Fibroblast of lung (primary cell): ENCODE results near the gene ZNF423. TPM values are rescaled to one million over a fixed set of nuclear protein-coding genes. Genes with fewer than 3 reads are reported as not detected.
A peak's percentile ranks its signal among the peaks of the same experiment; 100 is the strongest.

Experiments used
- DNase-seq, 2 donors: peaks; one replicate each; pipeline versions ENCODE4 v3.0.0 to v3.0.0-alpha.2; 2010; ENCODE audit warnings: low read depth in 2 of 2
- H2AFZ ChIP-seq: 2 replicates; pipeline ENCODE4 v1.5.1; 2012; ENCODE audit warnings: low read length, control low read depth, inconsistent platforms
- H3K27ac ChIP-seq: 2 replicates; pipeline ENCODE4 v1.5.1; 2011; ENCODE audit warnings: low read length, control low read depth; ENCODE audit not compliant: insufficient read depth
- H3K27me3 ChIP-seq: 2 replicates; pipeline ENCODE4 v1.5.1; 2011; ENCODE audit warnings: mild to moderate bottlenecking, low read length; ENCODE audit not compliant: control insufficient read depth, insufficient read depth
- H3K36me3 ChIP-seq: 2 replicates; pipeline ENCODE4 v1.5.1; 2011; ENCODE audit warnings: low read length; ENCODE audit not compliant: control insufficient read depth, insufficient read depth
- H3K4me1 ChIP-seq: 2 replicates; pipeline ENCODE4 v1.5.1; 2011; ENCODE audit warnings: low read length; ENCODE audit not compliant: control insufficient read depth, insufficient read depth; ENCODE audit errors: extremely low read depth
- H3K4me2 ChIP-seq: 2 replicates; pipeline ENCODE4 v1.5.1; 2011; ENCODE audit warnings: low read length, control low read depth; ENCODE audit not compliant: insufficient read depth; ENCODE audit errors: extremely low read depth
- H3K4me3 ChIP-seq, 4 experiments: fragments of 200-600 bp in 1 of 4; sonication (generic) in 1 of 4; replicated peaks in 1 of 4; 2 replicates each; pipeline ENCODE4 v1.5.1; 2011 to 2016; ENCODE audit warnings: low read length in 4 of 4, low read depth in 3 of 4, mild to moderate bottlenecking in 3 of 4, control low read depth in 2 of 4, inconsistent platforms in 1 of 4, mixed read lengths in 1 of 4; ENCODE audit not compliant: insufficient read depth in 1 of 4; ENCODE audit errors: control extremely low read depth in 1 of 4
- H3K79me2 ChIP-seq: 2 replicates; pipeline ENCODE4 v1.5.1; 2012; ENCODE audit warnings: mild to moderate bottlenecking, low read length, inconsistent platforms; ENCODE audit not compliant: control insufficient read depth, insufficient read depth
- H3K9ac ChIP-seq: 2 replicates; pipeline ENCODE4 v1.5.1; 2011; ENCODE audit warnings: mild to moderate bottlenecking, low read length, control low read depth; ENCODE audit not compliant: insufficient read depth
- H3K9me3 ChIP-seq: 2 replicates; pipeline ENCODE4 v1.5.1; 2012; ENCODE audit warnings: low read depth, low read length; ENCODE audit not compliant: control insufficient read depth, insufficient read depth
- H4K20me1 ChIP-seq: 2 replicates; pipeline ENCODE4 v1.5.1; 2011; ENCODE audit warnings: low read length; ENCODE audit not compliant: control insufficient read depth, insufficient read depth; ENCODE audit errors: extremely low read depth
- EZH2 ChIP-seq: IDR thresholded peaks from 2 replicates; pipeline ENCODE4 v1.5.1; 2012; ENCODE audit warnings: low read length, control low read depth, mild to moderate bottlenecking; ENCODE audit errors: missing control alignments
- polyA plus RNA-seq, 2 donors: library from polyadenylated mRNA; depleted of rRNA in 1 of 2; stranded (reverse) in 1 of 2; unstranded in 1 of 2; fragments of >200 nt; gene quantifications; 2 replicates each; pipeline ENCODE4 v1.2.1, GENCODE V29; 2011 to 2012; ENCODE audit warnings: missing spikeins in 1 of 2
- total RNA-seq: library from RNA; depleted of rRNA; stranded (reverse); fragments of >200 nt; gene quantifications from 2 replicates; pipeline ENCODE4 v1.2.1, GENCODE V29; 2014
- TF ChIP-seq, protein P1 (sequence below), 2 donors: IDR thresholded peaks in 1 of 2; conservative IDR thresholded peaks in 1 of 2; 1 replicate in 1 of 2; 2 replicates in 1 of 2; pipeline ENCODE4 v1.5.1; 2011 to 2012; ENCODE audit warnings: low read length in 2 of 2, control low read depth in 1 of 2, inconsistent platforms in 1 of 2, low read depth in 1 of 2, mild to moderate bottlenecking in 1 of 2

ZNF423 gene
- total and polyA plus RNA-seq, 2 donors (not counting 1 experiment from before 2014, with no cell fraction given), result 0.07 to 0.17 TPM

DNA sequence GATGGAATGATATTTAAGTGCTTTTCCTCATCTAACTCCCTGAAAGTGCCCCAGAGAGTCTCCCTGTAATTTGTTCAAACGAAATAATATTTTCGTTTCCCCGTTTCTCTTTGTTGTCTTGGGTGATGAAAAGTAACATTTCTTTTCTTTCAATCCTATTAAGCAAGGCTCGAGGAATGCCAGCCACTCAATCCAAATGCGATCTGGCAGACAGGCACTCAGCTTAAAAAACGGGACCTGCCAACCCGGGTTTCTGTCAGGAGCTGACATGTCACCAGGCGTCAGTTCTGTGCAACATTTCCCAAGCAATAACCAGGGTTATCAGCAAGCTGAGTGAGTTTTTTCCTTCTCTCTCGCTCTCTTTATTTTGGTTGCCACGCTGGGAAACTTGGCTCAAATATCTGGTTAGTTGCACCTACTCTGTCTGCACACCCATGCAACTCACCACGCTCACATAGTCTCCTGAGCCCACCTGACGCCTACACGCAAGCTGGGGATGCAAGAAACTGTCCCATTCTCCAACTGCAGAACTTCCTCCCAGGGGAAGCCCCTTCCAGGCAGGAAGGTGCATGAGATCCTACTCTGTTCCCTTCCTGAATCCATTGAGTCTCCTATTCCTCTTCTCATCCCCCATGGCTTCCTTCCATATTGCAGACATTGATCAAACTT, 274.1 kb downstream of the ZNF423 start:
- H4K20me1 ChIP-seq, result no peaks in the 10 kb centered on the region
- no peak overlapping the region for H3K4me3 ChIP-seq
- no peak overlapping the region for H3K4me2 ChIP-seq
- H3K27me3 ChIP-seq, result no peaks in the 10 kb centered on the region
- H2AFZ ChIP-seq, result no peak overlapping the region
- no peaks in the 10 kb centered on the region for H3K36me3 ChIP-seq
- H3K27ac ChIP-seq, result no peak overlapping the region
- H3K9me3 ChIP-seq, result no peaks in the 10 kb centered on the region
- no peaks in the 10 kb centered on the region for H3K79me2 ChIP-seq
- no peak for DNase-seq
- H3K9ac ChIP-seq, result no peak overlapping the region
- H3K4me1 ChIP-seq, result no peaks in the 10 kb centered on the region
- no peak for TF ChIP-seq EZH2
- TF ChIP-seq, protein P1, sequence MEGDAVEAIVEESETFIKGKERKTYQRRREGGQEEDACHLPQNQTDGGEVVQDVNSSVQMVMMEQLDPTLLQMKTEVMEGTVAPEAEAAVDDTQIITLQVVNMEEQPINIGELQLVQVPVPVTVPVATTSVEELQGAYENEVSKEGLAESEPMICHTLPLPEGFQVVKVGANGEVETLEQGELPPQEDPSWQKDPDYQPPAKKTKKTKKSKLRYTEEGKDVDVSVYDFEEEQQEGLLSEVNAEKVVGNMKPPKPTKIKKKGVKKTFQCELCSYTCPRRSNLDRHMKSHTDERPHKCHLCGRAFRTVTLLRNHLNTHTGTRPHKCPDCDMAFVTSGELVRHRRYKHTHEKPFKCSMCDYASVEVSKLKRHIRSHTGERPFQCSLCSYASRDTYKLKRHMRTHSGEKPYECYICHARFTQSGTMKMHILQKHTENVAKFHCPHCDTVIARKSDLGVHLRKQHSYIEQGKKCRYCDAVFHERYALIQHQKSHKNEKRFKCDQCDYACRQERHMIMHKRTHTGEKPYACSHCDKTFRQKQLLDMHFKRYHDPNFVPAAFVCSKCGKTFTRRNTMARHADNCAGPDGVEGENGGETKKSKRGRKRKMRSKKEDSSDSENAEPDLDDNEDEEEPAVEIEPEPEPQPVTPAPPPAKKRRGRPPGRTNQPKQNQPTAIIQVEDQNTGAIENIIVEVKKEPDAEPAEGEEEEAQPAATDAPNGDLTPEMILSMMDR (conservative IDR thresholded peaks at IDR 0.05 in 1 of 2, IDR thresholded peaks at IDR 0.05 in 1 of 2; ENCODE audit: low read depth in 1 of 2, low read length in 2 of 2), result no peak

DNA sequence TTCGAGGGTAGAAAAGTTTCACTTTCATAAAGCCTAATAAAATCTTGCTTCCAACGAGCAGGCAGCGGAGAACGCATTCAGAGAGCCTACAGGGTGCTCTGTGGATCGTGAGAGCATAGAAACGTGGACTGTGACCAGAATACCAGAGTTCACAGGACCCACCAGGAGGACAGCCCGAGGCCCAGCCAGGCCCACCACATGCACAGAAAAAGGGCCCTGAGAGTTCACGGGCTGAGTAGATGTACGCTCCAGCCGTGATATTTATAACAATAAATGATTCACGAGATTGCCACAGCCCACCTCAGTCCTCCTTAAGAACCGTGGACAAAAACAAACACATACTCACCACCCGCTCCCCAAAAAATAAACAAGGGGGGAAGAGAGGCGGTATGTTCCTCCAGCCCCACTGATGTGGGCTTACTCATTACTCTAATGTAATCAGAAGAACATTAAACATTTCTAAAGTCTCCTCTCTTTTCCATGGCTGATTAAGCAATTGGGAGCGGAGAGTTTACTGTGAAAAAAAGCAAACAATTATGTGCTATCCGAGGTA, 275.1 kb downstream of the ZNF423 start:
- DNase-seq, result peak in 1 of 2 donors; percentile 11
- Histone ChIP-seq H3K9me3 (no peaks in the 10 kb centered on the region), H4K20me1 (no peaks in the 10 kb centered on the region), H3K36me3 (no peaks in the 10 kb centered on the region), H3K27me3 (no peaks in the 10 kb centered on the region), H3K79me2 (no peaks in the 10 kb centered on the region), H3K4me1 (no peaks in the 10 kb centered on the region), H2AFZ (no peak overlapping the region), H3K4me2 (peak overlapping the region; percentile 4), H3K9ac (no peak overlapping the region), H3K27ac (no peak overlapping the region), H3K4me3 (no peak overlapping the region)
- no peak for TF ChIP-seq EZH2
- TF ChIP-seq, protein P1 (conservative IDR thresholded peaks at IDR 0.05 in 1 of 2, IDR thresholded peaks at IDR 0.05 in 1 of 2; ENCODE audit: low read depth in 1 of 2, low read length in 2 of 2), result no peak

DNA sequence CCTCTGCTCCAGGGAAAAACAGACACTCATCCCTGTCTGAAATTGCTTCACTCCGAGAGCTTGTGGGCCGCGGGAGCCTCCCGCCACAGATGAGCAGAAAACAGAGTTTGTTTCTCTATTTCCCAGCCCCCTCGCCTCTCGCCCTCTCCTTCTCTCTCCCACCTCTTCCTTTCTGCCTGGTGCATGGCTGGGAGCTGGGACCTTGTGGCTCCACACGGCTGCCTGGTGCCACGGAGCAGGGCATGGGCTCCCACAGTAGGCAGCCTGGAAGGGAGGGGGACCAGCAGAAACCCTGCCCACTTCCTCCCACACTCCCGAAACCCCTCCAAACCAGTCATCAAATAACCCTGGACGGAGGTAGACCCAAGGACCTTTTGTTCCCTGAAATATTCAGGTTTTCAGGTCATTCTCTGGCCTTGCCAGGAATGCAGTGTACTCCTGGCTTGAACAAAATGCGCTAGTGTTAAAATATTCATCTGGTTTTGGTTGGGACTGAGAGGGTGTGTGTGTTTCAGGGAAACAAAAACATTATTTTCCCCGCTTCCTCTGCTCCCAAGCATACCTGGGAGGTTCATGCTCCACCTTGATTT, 277.4 kb downstream of the ZNF423 start:
- H3K4me2 ChIP-seq, result no peak overlapping the region
- H2AFZ ChIP-seq, result no peak overlapping the region
- H3K9ac ChIP-seq, result no peak overlapping the region
- TF ChIP-seq, protein P1 (conservative IDR thresholded peaks at IDR 0.05 in 1 of 2, IDR thresholded peaks at IDR 0.05 in 1 of 2; ENCODE audit: low read depth in 1 of 2, low read length in 2 of 2), result no peak
- TF ChIP-seq EZH2, result no peak
- H3K36me3 ChIP-seq, result no peaks in the 10 kb centered on the region
- H3K4me3 ChIP-seq, result no peak overlapping the region
- H3K4me1 ChIP-seq, result no peaks in the 10 kb centered on the region
- DNase-seq, result no peak
- H3K79me2 ChIP-seq, result no peaks in the 10 kb centered on the region
- no peaks in the 10 kb centered on the region for H3K27me3 ChIP-seq
- no peaks in the 10 kb centered on the region for H4K20me1 ChIP-seq
- no peaks in the 10 kb centered on the region for H3K9me3 ChIP-seq
- no peak overlapping the region for H3K27ac ChIP-seq
